GM12878 (cell line): Measurements from ENCODE around the gene FHL2. TPM values are rescaled to one million over a fixed set of nuclear protein-coding genes. Genes with fewer than 3 reads are reported as not detected.

Source experiments
- ATAC-seq: fragments of 200-7000 bp; cut with Tn5 transposase; 3 replicates; pipeline ENCODE4 v1.9.1; 2020; ENCODE audit warnings: mild to moderate bottlenecking, moderate library complexity
- BruUV-seq: library from RNA; stranded (reverse); fragments of 400-500 nt; replicated peaks from 2 replicates; lab custom pipeline; 2021; lab: Mats Ljungman, UMichigan
- CTCF ChIA-PET: fragments of 300-600 bp; sonication (Branson Sonifier 250); formaldehyde crosslinking; extraction: SDS; loops from one replicate; lab custom pipeline; 2021; ENCODE audit warnings: inconsistent platforms; lab: Yijun Ruan, JAX
- POLR2A ChIA-PET: fragments of 350-600 bp; formaldehyde crosslinking; extraction: SDS; loops from one replicate; lab custom pipeline; 2021; ENCODE audit warnings: inconsistent platforms; lab: Charles Lee
- RAD21 ChIA-PET: fragments of 300-600 bp; sonication (Branson Sonifier 250); formaldehyde crosslinking; loops from one replicate; lab custom pipeline; 2023; ENCODE audit warnings: antibody characterized with exemption; ENCODE audit not compliant: unreplicated experiment; lab: Charles Lee
- SMC1A ChIA-PET: fragments of 300-600 bp; sonication (Branson Sonifier 250); formaldehyde crosslinking; loops from one replicate; lab custom pipeline; 2023; ENCODE audit not compliant: unreplicated experiment, uncharacterized antibody; lab: Charles Lee
- DNase-seq: peaks from one replicate; pipeline ENCODE4 v3.0.0-alpha.2; 2011; ENCODE audit warnings: low read depth, low spot score
- FAIRE-seq: peaks from 3 replicates; lab custom pipeline; 2011; peaks lifted over from hg19 to GRCh38; lab: Jason Lieb, UNC
- H2AFZ ChIP-seq: 2 replicates; pipeline ENCODE4 v1.6.0; 2011; ENCODE audit warnings: low read depth, low read length, control low read depth; ENCODE audit not compliant: control insufficient read depth
- H3K27ac ChIP-seq: 2 replicates; pipeline ENCODE4 v1.5.1; 2011; ENCODE audit warnings: control low read depth; ENCODE audit not compliant: control insufficient read depth, insufficient read depth
- H3K27me3 ChIP-seq, 2 experiments: replicated peaks in 1 of 2; 2 replicates each; pipeline versions ENCODE4 v1.6.0 to v1.6.1; 2011; ENCODE audit warnings: low read length in 1 of 2; ENCODE audit not compliant: control insufficient read depth in 2 of 2, insufficient read depth in 2 of 2
- H3K36me3 ChIP-seq, 2 experiments: 2 replicates each; pipeline ENCODE4 v1.5.1; 2011; ENCODE audit warnings: low read length in 1 of 2; ENCODE audit not compliant: control insufficient read depth in 2 of 2, insufficient read depth in 2 of 2
- H3K4me1 ChIP-seq: 2 replicates; pipeline ENCODE4 v1.6.1; 2011; ENCODE audit warnings: mild to moderate bottlenecking, low read length, moderate library complexity, mixed read lengths; ENCODE audit not compliant: control insufficient read depth, insufficient read depth
- H3K4me2 ChIP-seq: 2 replicates; pipeline ENCODE4 v1.6.0; 2011; ENCODE audit warnings: control low read depth; ENCODE audit not compliant: control insufficient read depth, insufficient read depth
- H3K4me3 ChIP-seq: fragments of 200-600 bp; sonication (generic); 2 replicates; pipeline ENCODE4 v1.5.1; 2016
- H3K79me2 ChIP-seq: 2 replicates; pipeline ENCODE4 v1.6.0; 2011; ENCODE audit warnings: low read length; ENCODE audit not compliant: control insufficient read depth, insufficient read depth
- H3K9ac ChIP-seq: 2 replicates; pipeline ENCODE4 v1.8.0; 2011; ENCODE audit warnings: low read length, control low read depth, mixed read lengths; ENCODE audit not compliant: control insufficient read depth, insufficient read depth
- H3K9me3 ChIP-seq: replicated peaks from 3 replicates; pipeline ENCODE4 v1.5.1; 2011; ENCODE audit warnings: mild to moderate bottlenecking, low read length; ENCODE audit not compliant: control insufficient read depth, insufficient read depth
- H4K20me1 ChIP-seq: 2 replicates; pipeline ENCODE4 v1.6.0; 2011; ENCODE audit not compliant: control insufficient read depth, insufficient read depth
- ATF2 ChIP-seq: IDR thresholded peaks from 2 replicates; pipeline ENCODE4 v1.6.1; 2012; ENCODE audit warnings: low read length, inconsistent platforms
- HCFC1 ChIP-seq: fragments of 150-350 bp; IDR thresholded peaks from 2 replicates; pipeline ENCODE4 v1.6.1; 2014; ENCODE audit warnings: low read length
- JUNB ChIP-seq: IDR thresholded peaks from 2 replicates; pipeline ENCODE4 v1.6.1; 2016; ENCODE audit warnings: antibody characterized with exemption, mild to moderate bottlenecking
- MEF2B ChIP-seq: fragments of 450-650 bp; IDR thresholded peaks from 2 replicates; pipeline ENCODE4 v1.6.1; 2018; ENCODE audit warnings: mild to moderate bottlenecking, moderate library complexity; ENCODE audit not compliant: partially characterized antibody, poor library complexity, severe bottlenecking
- MLLT1 ChIP-seq: fragments of 450-650 bp; IDR thresholded peaks from 2 replicates; pipeline ENCODE4 v1.6.1; 2016; ENCODE audit warnings: mild to moderate bottlenecking
- MYB ChIP-seq: fragments of 150-350 bp; IDR thresholded peaks from 2 replicates; pipeline ENCODE4 v1.6.1; 2014; ENCODE audit warnings: mild to moderate bottlenecking, low read depth, low read length, borderline replicate concordance
- POLR2AphosphoS5 ChIP-seq: IDR thresholded peaks from 2 replicates; pipeline ENCODE4 v1.6.1; 2011; ENCODE audit warnings: mild to moderate bottlenecking, low read length, inconsistent platforms
- POU2F2 ChIP-seq: IDR thresholded peaks from 3 replicates; pipeline ENCODE4 v1.6.1; 2011; ENCODE audit warnings: low read depth, mild to moderate bottlenecking, low read length, borderline replicate concordance
- RFX5 ChIP-seq: IDR thresholded peaks from 2 replicates; pipeline ENCODE4 v1.6.1; 2011; ENCODE audit warnings: low read depth, low read length, improper control_type of control experiment
- SMAD5 ChIP-seq: IDR thresholded peaks from 2 replicates; pipeline ENCODE4 v1.6.1; 2016; ENCODE audit warnings: antibody characterized with exemption, low read depth
- WGBS: methylation state at CpG from one replicate; pipeline ENCODE4 v1.1.6; 2016; ENCODE audit warnings: low lambda C conversion rate; ENCODE audit not compliant: insufficient replicate concordance, insufficient coverage; ENCODE audit errors: missing lambda C conversion rate; 5-methylcytosine and 5-hydroxymethylcytosine counted together
- in situ Hi-C: fragments of 300-500 bp; cut with MboI; formaldehyde crosslinking; loops from 9 replicates; pipeline ENCODE4 v1.14.3; 2018; ENCODE audit warnings: mixed read lengths
- intact Hi-C: fragments of 100-400 bp; cut with micrococcal nuclease; formaldehyde crosslinking; loops from one replicate; pipeline ENCODE4 v1.14.2; 2022; ENCODE audit not compliant: unreplicated experiment
- polyA plus RNA-seq, 11 experiments: library from polyadenylated mRNA; depleted of rRNA in 4 of 11; unstranded in 6 of 11; stranded (reverse) in 5 of 11; fragments of >200 nt; fragmentation: Nextera tagmentation in 4 of 11; fragmentation: Illumina TruSeq in 1 of 11; extraction: Ambion mirVana in 4 of 11; extraction: Trizol in 1 of 11; gene quantifications; 1 replicate in 1 of 11; 2 replicates in 10 of 11; pipeline versions ENCODE4 v1.2.1 to v1.2.3, GENCODE V29; 2011 to 2016; ENCODE audit warnings: inconsistent platforms in 2 of 11, missing spikeins in 2 of 11, low read depth in 1 of 11
- total RNA-seq, 4 experiments: library from RNA; depleted of rRNA in 3 of 4; stranded (reverse); fragments of >200 nt in 3 of 4; fragmentation: Illumina TruSeq in 1 of 4; extraction: Trizol in 1 of 4; gene quantifications; 2 replicates each; pipeline versions ENCODE4 v1.2.1 to v1.2.3, GENCODE V29; 2013 to 2021
- TF ChIP-seq, protein P1 (sequence below): fragments of 450-650 bp; IDR thresholded peaks from 2 replicates; pipeline ENCODE4 v1.6.1; 2017; ENCODE audit warnings: mild to moderate bottlenecking, low read depth, inconsistent platforms; ENCODE audit not compliant: poor library complexity, severe bottlenecking
- TF ChIP-seq, protein P2 (sequence below): IDR thresholded peaks from 2 replicates; pipeline ENCODE4 v1.6.1; 2011; ENCODE audit warnings: mild to moderate bottlenecking, low read depth, low read length, moderate library complexity; ENCODE audit not compliant: insufficient replicate concordance

Gene FHL2
- total and polyA plus RNA-seq, 10 of the 15 experiments (the other 5 are each of a cell fraction or from before 2014, with no cell fraction given): 2.2 to 9.9 (median 4.5) TPM

DNA sequence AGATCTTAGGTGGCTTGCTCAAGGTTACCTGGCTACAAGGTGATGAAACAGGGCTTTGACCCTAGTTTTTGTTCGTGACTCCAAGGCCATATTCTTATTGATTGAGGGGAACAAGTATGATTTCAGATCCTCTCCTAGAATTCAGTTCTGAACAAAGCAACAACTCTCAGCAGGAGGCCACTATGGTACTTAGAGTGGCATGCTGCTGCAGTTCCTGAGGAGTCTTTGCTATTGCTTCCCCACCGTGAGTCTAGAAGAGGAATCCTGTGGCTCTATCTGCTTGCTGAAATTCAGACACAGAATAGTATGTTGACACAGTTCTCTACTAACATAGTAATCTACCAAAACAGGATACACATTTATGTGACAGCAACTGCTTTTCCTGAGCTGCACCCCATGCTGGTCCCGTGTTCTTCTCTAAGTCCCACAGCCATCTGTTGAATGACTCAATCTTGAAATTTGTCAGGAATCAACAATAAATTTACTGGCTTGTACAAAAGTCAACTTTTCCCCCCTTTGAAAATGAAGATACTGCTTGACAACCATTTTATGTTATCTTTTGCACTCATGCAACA, 73.4 kb downstream of the FHL2 start (continued):
- TF ChIP-seq, protein P1, sequence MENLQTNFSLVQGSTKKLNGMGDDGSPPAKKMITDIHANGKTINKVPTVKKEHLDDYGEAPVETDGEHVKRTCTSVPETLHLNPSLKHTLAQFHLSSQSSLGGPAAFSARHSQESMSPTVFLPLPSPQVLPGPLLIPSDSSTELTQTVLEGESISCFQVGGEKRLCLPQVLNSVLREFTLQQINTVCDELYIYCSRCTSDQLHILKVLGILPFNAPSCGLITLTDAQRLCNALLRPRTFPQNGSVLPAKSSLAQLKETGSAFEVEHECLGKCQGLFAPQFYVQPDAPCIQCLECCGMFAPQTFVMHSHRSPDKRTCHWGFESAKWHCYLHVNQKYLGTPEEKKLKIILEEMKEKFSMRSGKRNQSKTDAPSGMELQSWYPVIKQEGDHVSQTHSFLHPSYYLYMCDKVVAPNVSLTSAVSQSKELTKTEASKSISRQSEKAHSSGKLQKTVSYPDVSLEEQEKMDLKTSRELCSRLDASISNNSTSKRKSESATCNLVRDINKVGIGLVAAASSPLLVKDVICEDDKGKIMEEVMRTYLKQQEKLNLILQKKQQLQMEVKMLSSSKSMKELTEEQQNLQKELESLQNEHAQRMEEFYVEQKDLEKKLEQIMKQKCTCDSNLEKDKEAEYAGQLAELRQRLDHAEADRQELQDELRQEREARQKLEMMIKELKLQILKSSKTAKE: no peak
- TF ChIP-seq SMAD5 (no peak), MYB (no peak), MEF2B (no peak), JUNB (no peak)
- TF ChIP-seq, protein P2, sequence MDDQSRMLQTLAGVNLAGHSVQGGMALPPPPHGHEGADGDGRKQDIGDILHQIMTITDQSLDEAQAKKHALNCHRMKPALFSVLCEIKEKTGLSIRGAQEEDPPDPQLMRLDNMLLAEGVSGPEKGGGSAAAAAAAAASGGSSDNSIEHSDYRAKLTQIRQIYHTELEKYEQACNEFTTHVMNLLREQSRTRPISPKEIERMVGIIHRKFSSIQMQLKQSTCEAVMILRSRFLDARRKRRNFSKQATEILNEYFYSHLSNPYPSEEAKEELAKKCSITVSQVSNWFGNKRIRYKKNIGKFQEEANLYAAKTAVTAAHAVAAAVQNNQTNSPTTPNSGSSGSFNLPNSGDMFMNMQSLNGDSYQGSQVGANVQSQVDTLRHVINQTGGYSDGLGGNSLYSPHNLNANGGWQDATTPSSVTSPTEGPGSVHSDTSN: no peak

- Histone ChIP-seq H3K36me3 (peaks cover 0 to 8% of the 10 kb centered on the region in 2 experiments; a peak in 2 of 4 replicates), H2AFZ (no peak overlapping the region), H3K79me2 (peaks cover 86% of the 10 kb centered on the region), H3K9me3 (no peaks in the 10 kb centered on the region), H3K27me3 (no peaks in the 10 kb centered on the region), H4K20me1 (no peaks in the 10 kb centered on the region), H3K4me2 (peak overlapping the region; percentile 50), H3K4me1 (peaks cover 21% of the 10 kb centered on the region), H3K9ac (no peak overlapping the region), H3K4me3 (no peak overlapping the region), H3K27ac (peak overlapping the region; percentile 6)
- CTCF ChIA-PET: interaction anchor here (0.6 to 1.8 kb wide), 3 partner anchors 14 to 87 kb away, joined by 3 to 4 read pairs (median 3); no protein-coding TSS in a partner anchor
- FAIRE-seq (no peak), ATAC-seq (no peak), DNase-seq (no peak)
- SMC1A ChIA-PET: interaction anchor here (0.6 to 1.2 kb wide), 2 partner anchors 9 to 11 kb away, joined by 4 to 6 read pairs; no protein-coding TSS in a partner anchor
- POLR2A ChIA-PET: no interaction called here
- RAD21 ChIA-PET: no interaction called here
- 98% methylated on average over 4 of the region's 4 CpGs for WGBS
- no TSS peak for BruUV-seq
- intact Hi-C loops: no loop called here
- in situ Hi-C loops: no loop called here
- TF ChIP-seq HCFC1 (no peak), ATF2 (no peak), MLLT1 (no peak), POLR2AphosphoS5 (no peak), RFX5 (no peak), POU2F2 (no peak)
- TF ChIP-seq, protein P1: no peak
Measured at GRCh38 chr2:105324732-105325131, 74.1 kb downstream of the FHL2 start.
